GM04504 (cell line): ENCODE measurements around the gene PTS.
"Not testable (repeated sequence)": the region's sequence is repeated elsewhere in the genome, so short reads cannot be mapped to it uniquely, and the experiment has no call there.

Experiments
- DNase-seq: peaks from one replicate; pipeline ENCODE4 v3.0.0-alpha.2; 2012; ENCODE audit warnings: low read depth

The PTS gene

GRCh38 chr11:112226062-112226830 is at the start of gene PTS:
Gene PTS (plus strand): TSS chr11:112226428. CDS start chr11:112226444, 16 bp downstream.
- peak; percentile 76 for DNase-seq

GRCh38 chr11:112177589-112177988 is 48.6 kb upstream of the PTS start:
- DNase-seq, result no peak

GRCh38 chr11:112178428-112178827 is 47.8 kb upstream of the PTS start:
- DNase-seq, result no peak

GRCh38 chr11:112178936-112179335 is 47.3 kb upstream of the PTS start:
- no peak for DNase-seq

- DNase-seq, result no peak
These were observed 46.6 kb upstream of the PTS start for GRCh38 chr11:112179601-112180000.

GRCh38 chr11:112182867-112183266 is 43.4 kb upstream of the PTS start:
- no peak for DNase-seq

GRCh38 chr11:112185883-112186282 is 40.3 kb upstream of the PTS start:
- no peak for DNase-seq

- no peak for DNase-seq
These were observed 39.9 kb upstream of the PTS start for GRCh38 chr11:112186304-112186703.

- DNase-seq, result not testable (repeated sequence)
These were observed 31.1 kb upstream of the PTS start for GRCh38 chr11:112195113-112195512.

- no peak for DNase-seq
These were observed 30.3 kb upstream of the PTS start for GRCh38 chr11:112195951-112196351.

- DNase-seq, result no peak
These were observed 29.6 kb upstream of the PTS start for GRCh38 chr11:112196519-112197087.

GRCh38 chr11:112199101-112199500 is 27.1 kb upstream of the PTS start:
- DNase-seq, result not testable (repeated sequence)

GRCh38 chr11:112200252-112200651 is 26.0 kb upstream of the PTS start:
- no peak for DNase-seq

GRCh38 chr11:112206071-112206470 is 20.2 kb upstream of the PTS start:
- no peak for DNase-seq

GRCh38 chr11:112210890-112211289 is 15.3 kb upstream of the PTS start:
- DNase-seq, result no peak

- DNase-seq, result no peak
These were observed 14.7 kb upstream of the PTS start for GRCh38 chr11:112211536-112211935.

GRCh38 chr11:112212290-112212689 is 13.9 kb upstream of the PTS start:
- DNase-seq, result no peak

- DNase-seq, result no peak
These were observed 13.5 kb upstream of the PTS start for GRCh38 chr11:112212710-112213109.

GRCh38 chr11:112213753-112214152 is 12.5 kb upstream of the PTS start:
- DNase-seq, result no peak

- no peak for DNase-seq
These were observed 10.6 kb upstream of the PTS start for GRCh38 chr11:112215621-112216020.

- no peak for DNase-seq
These were observed 9.6 kb upstream of the PTS start for GRCh38 chr11:112216561-112217105.

GRCh38 chr11:112219476-112220232 is 6.6 kb upstream of the PTS start:
- DNase-seq, result peak; percentile 49
